C4-2B (cell line): ENCODE measurements around the gene CMTM7.

ENCODE experiments used
- CTCF ChIP-seq: fragments of 450-650 bp; conservative IDR thresholded peaks from 2 replicates; pipeline ENCODE4 v1.5.1; 2017; ENCODE audit warnings: mild to moderate bottlenecking
- ZFX ChIP-seq: fragments of 450-650 bp; IDR thresholded peaks from 2 replicates; pipeline ENCODE4 v1.6.1; 2017

GRCh38 chr3:32470362-32470761 lies 78.7 kb downstream of the CMTM7 start:
- TF ChIP-seq ZFX (no peak), CTCF (no peak)
